Activated CD8-positive, alpha-beta T cell treated with anti-CD3 and anti-CD28 coated beads, Interleukin-2, amount 10 ng/mL, durations not matched to agents 7 days and 5 days (primary cell): ENCODE data around the gene TRIP10. TPM values are rescaled to one million over a fixed set of nuclear protein-coding genes. Genes with fewer than 3 reads are reported as not detected.

ENCODE experiments used
- ATAC-seq: fragments of 150-1000 bp; cut with Tn5 transposase; one replicate; pipeline ENCODE4 v1.10.0; 2021; ENCODE audit warnings: moderate library complexity
- CTCF ChIA-PET: fragments of 350-600 bp; sonication (Branson Sonifier 250); formaldehyde crosslinking; loops from one replicate; lab custom pipeline; 2021; ENCODE audit warnings: antibody characterized with exemption; lab: Charles Lee
- POLR2A ChIA-PET: fragments of 350-600 bp; sonication (Branson Sonifier 250); formaldehyde crosslinking; loops from one replicate; lab custom pipeline; 2021; ENCODE audit warnings: antibody characterized with exemption; lab: Charles Lee
- DNase-seq: peaks from one replicate; pipeline ENCODE4 v3.0.0-alpha.2; 2020
- H3K27ac Mint-ChIP-seq: one replicate; pipeline ENCODE4 v1.8.0; 2021; ENCODE audit warnings: mild to moderate bottlenecking, mixed read lengths
- H3K27me3 Mint-ChIP-seq: one replicate; pipeline ENCODE4 v1.8.0; 2021; ENCODE audit warnings: low read depth, mixed read lengths
- H3K36me3 Mint-ChIP-seq: one replicate; pipeline ENCODE4 v1.8.0; 2021; ENCODE audit warnings: low read depth, mixed read lengths
- H3K4me1 Mint-ChIP-seq: one replicate; pipeline ENCODE4 v1.8.0; 2021; ENCODE audit warnings: low read depth, mixed read lengths
- H3K4me3 Mint-ChIP-seq: one replicate; pipeline ENCODE4 v1.8.0; 2021; ENCODE audit warnings: mild to moderate bottlenecking, mixed read lengths
- H3K9me3 Mint-ChIP-seq: one replicate; pipeline ENCODE4 v1.8.0; 2022; ENCODE audit warnings: mixed read lengths; ENCODE audit not compliant: insufficient read depth
- total RNA-seq, 2 experiments: library from RNA; stranded (reverse); gene quantifications; one replicate each; pipeline ENCODE4 v1.2.3, GENCODE V29; 2021

The TRIP10 gene
- total RNA-seq, 2 experiments from 2014 or later = 13.9 to 15.2 TPM

- POLR2A ChIA-PET = no interaction called here
- Mint-ChIP-seq H3K27ac (no peak within 1 kb of the TSS), H3K4me3 (no peak within 1 kb of the TSS), H3K4me1 (peaks cover 55% of the 10 kb centered on the region), H3K9me3 (no peaks in the 10 kb centered on the region), H3K27me3 (peaks cover 7% of the 10 kb centered on the region), H3K36me3 (no peaks in the 10 kb centered on the region)
- DNase-seq = no peak
- CTCF ChIA-PET = interaction anchor here (1.0 to 1.7 kb wide), 2 partner anchors 17 to 89 kb away, joined by 3 to 7 read pairs; partner anchors contain the start of gene GPR108
- ATAC-seq = no peak
Observed at GRCh38 chr19:6720369-6721137, 18.9 kb upstream of the TRIP10 start, which contains the start of gene C3. Gene C3, minus strand, starts transcription at chr19:6720650. Its CDS starts 61 bp downstream, at chr19:6720589.

DNA sequence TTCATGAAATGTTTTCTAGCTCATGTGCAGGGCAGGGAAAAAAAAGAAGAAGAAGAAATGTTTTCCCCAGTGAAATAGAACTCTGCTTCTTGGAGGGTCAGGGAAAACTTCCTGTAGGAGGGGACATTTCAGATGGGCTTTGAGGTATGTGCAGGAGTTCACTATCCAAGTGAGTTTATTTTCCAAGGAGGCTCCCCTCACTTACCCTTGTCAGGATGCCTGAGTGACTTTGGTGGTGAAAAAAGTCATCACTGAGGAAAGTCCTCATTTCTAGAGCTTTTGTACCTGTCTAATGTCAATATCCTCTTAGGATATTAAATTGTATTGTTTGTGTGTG, 18.4 kb upstream of the TRIP10 start:
- CTCF ChIA-PET = interaction anchor here (1.0 to 1.7 kb wide), 2 partner anchors 16 to 90 kb away, joined by 3 to 7 read pairs; partner anchors contain the start of gene GPR108
- no peak overlapping the region for H3K27ac Mint-ChIP-seq
- no peak for DNase-seq

DNA sequence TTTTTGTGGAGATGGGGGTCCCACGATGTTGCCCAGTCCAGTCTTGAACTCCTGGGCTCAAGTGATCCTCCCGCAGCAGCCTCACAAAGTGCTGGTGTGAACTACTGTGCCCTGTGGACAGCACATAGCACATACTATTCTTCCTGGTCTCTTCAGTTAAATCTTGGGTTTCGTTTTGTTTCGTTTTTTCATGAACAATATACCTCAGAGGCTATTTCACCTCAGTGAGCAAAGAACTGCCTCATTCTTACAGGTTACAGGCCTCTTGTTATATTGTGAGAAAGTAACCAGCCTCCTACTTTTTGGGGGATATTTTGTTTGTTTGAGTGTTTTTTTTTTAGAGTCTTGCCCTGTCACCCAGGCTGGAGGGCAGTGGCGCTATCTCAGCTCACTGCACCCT, 17.7 kb upstream of the TRIP10 start:
- CTCF ChIA-PET = interaction anchor here (1.7 kb wide), 1 partner anchor 16 kb away, joined by 7 read pairs; the partner anchor contains the start of gene GPR108
- H3K4me3 Mint-ChIP-seq = no peak overlapping the region

More for the DNA sequence above, 18.4 kb upstream of the TRIP10 start:
- H3K4me1 Mint-ChIP-seq = peaks cover 56% of the 10 kb centered on the region
- no peaks in the 10 kb centered on the region for H3K9me3 Mint-ChIP-seq
- POLR2A ChIA-PET = no interaction called here
- peaks cover 7% of the 10 kb centered on the region for H3K27me3 Mint-ChIP-seq
- ATAC-seq = no peak
- no peaks in the 10 kb centered on the region for H3K36me3 Mint-ChIP-seq
- H3K4me3 Mint-ChIP-seq = no peak overlapping the region

DNA sequence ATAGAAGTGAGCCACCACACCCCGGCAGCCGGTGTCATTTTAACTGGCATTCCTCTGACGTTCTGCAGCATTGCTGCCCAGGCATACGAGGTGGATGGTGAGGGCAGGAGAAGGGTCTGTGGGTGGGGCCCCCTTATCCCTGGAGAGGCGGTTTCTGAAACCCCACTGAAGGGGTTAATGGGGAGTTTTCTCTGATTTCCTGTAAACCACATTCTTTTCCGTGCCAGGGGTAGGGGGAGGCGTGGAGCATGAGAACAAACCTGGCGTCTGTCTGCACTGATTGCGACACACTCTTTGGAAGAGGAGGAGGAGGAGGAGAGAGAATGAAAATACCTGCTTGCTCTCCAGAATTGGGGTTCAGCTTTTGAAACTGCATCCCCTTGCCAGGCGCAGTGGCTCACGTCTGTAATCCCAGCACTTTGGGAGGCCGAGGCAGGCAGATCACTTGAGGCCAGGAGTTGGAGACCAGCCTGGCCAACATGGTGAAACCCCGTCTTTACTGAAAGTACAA, 16.3 kb upstream of the TRIP10 start:
- Mint-ChIP-seq H3K27me3 (no peaks in the 10 kb centered on the region), H3K4me1 (peaks cover 53% of the 10 kb centered on the region), H3K4me3 (no peak overlapping the region), H3K9me3 (no peaks in the 10 kb centered on the region), H3K27ac (no peak overlapping the region), H3K36me3 (no peaks in the 10 kb centered on the region)
- ChIA-PET POLR2A (no interaction called here), CTCF (interaction anchor here (1.1 to 2.2 kb wide), 2 partner anchors 91 to 140 kb away, joined by 3 to 10 read pairs; no protein-coding TSS in a partner anchor)
- ATAC-seq = no peak
- no peak for DNase-seq

More for the DNA sequence above, 17.7 kb upstream of the TRIP10 start:
- Mint-ChIP-seq H3K27ac (no peak overlapping the region), H3K36me3 (no peaks in the 10 kb centered on the region), H3K9me3 (no peaks in the 10 kb centered on the region), H3K4me1 (peaks cover 56% of the 10 kb centered on the region), H3K27me3 (peaks cover 3% of the 10 kb centered on the region)
- DNase-seq (no peak), ATAC-seq (no peak)
- POLR2A ChIA-PET = no interaction called here

DNA sequence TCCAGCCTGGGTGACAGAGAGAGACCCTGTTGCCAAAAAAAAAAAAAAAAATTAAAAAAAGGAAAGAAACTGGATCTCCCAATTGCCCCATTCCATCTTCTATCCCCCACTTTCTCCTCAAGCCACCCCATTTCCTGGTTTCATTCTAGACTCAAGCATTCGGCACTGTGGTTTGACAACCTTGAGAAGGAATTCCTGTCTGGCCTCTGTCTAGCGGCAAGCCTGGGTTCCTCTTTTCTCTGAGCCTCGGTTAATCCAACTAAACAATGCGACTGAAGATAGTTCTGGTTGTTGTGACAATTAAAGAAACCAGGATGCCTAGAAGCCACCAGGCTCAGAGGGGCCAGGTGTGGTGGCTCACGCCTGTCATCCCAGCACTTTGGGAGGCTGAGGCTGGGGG, 15.7 kb upstream of the TRIP10 start:
- Mint-ChIP-seq H3K27ac (no peak overlapping the region), H3K9me3 (no peaks in the 10 kb centered on the region), H3K27me3 (no peaks in the 10 kb centered on the region), H3K36me3 (no peaks in the 10 kb centered on the region), H3K4me1 (peaks cover 55% of the 10 kb centered on the region), H3K4me3 (no peak overlapping the region)
- ATAC-seq (no peak), DNase-seq (no peak)
- POLR2A ChIA-PET = no interaction called here
- CTCF ChIA-PET = interaction anchor here (2.2 kb wide), 1 partner anchor 140 kb away, joined by 10 read pairs; no protein-coding TSS in a partner anchor

GRCh38 chr19:6724631-6725492, 14.6 kb upstream of the TRIP10 start:
- no peak overlapping the region for H3K27ac Mint-ChIP-seq
- H3K4me3 Mint-ChIP-seq = no peak overlapping the region
- H3K27me3 Mint-ChIP-seq = no peaks in the 10 kb centered on the region
- no peaks in the 10 kb centered on the region for H3K9me3 Mint-ChIP-seq
- CTCF ChIA-PET = interaction anchor here (1.4 to 2.2 kb wide), 2 partner anchors 9 to 139 kb away, joined by 3 to 10 read pairs; no protein-coding TSS in a partner anchor
- POLR2A ChIA-PET = interaction anchor here (0.6 kb wide), 1 partner anchor 766 kb away, joined by 3 read pairs; no protein-coding TSS in a partner anchor
- H3K36me3 Mint-ChIP-seq = peaks cover 4% of the 10 kb centered on the region
- DNase-seq (no peak), ATAC-seq (no peak)
- H3K4me1 Mint-ChIP-seq = peaks cover 45% of the 10 kb centered on the region

- no peak overlapping the region for H3K4me3 Mint-ChIP-seq
Observed at GRCh38 chr19:6725513-6726231, 13.8 kb upstream of the TRIP10 start.

DNA sequence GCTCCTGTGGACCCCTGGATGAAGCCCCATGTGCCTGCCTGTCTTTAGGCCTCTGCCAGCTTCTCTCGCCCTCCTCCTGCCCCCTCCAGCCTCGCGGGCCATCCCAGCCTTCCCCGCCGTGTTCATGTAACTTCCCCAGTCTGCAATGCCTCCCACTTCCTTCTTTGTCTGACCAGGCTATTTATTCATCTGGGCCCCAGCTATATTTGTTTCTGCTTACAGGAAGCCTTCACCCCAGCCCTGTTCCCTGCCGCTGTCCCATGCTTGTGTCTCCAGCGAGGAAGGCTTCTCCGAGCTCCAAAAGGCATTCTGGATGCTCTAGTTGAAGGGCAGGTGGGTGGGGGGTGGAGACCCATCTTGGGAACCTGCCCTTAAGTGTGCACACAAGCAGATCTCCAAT, 11.1 kb upstream of the TRIP10 start:
- Mint-ChIP-seq H3K27ac (peak overlapping the region; percentile 70), H3K4me3 (no peak overlapping the region), H3K36me3 (peaks cover 20% of the 10 kb centered on the region), H3K9me3 (no peaks in the 10 kb centered on the region), H3K27me3 (no peaks in the 10 kb centered on the region), H3K4me1 (peaks cover 26% of the 10 kb centered on the region)
- no peak for DNase-seq
- ATAC-seq = no peak
- POLR2A ChIA-PET = no interaction called here
- CTCF ChIA-PET = interaction anchor here (0.9 to 1.0 kb wide), 2 partner anchors 8 to 95 kb away, joined by 3 to 4 read pairs; no protein-coding TSS in a partner anchor

More at GRCh38 chr19:6725513-6726231, 13.8 kb upstream of the TRIP10 start:
- no peak for DNase-seq
- ATAC-seq = no peak
- ChIA-PET CTCF (interaction anchor here (1.4 to 2.2 kb wide), 2 partner anchors 8 to 138 kb away, joined by 3 to 10 read pairs; no protein-coding TSS in a partner anchor), POLR2A (interaction anchor here (0.6 kb wide), 1 partner anchor 765 kb away, joined by 3 read pairs; no protein-coding TSS in a partner anchor)
- Mint-ChIP-seq H3K4me1 (peaks cover 39% of the 10 kb centered on the region), H3K9me3 (no peaks in the 10 kb centered on the region), H3K27me3 (no peaks in the 10 kb centered on the region), H3K27ac (no peak overlapping the region), H3K36me3 (peaks cover 8% of the 10 kb centered on the region)

- no peak overlapping the region for H3K27ac Mint-ChIP-seq
Observed at GRCh38 chr19:6729573-6730152, 9.8 kb upstream of the TRIP10 start.

DNA sequence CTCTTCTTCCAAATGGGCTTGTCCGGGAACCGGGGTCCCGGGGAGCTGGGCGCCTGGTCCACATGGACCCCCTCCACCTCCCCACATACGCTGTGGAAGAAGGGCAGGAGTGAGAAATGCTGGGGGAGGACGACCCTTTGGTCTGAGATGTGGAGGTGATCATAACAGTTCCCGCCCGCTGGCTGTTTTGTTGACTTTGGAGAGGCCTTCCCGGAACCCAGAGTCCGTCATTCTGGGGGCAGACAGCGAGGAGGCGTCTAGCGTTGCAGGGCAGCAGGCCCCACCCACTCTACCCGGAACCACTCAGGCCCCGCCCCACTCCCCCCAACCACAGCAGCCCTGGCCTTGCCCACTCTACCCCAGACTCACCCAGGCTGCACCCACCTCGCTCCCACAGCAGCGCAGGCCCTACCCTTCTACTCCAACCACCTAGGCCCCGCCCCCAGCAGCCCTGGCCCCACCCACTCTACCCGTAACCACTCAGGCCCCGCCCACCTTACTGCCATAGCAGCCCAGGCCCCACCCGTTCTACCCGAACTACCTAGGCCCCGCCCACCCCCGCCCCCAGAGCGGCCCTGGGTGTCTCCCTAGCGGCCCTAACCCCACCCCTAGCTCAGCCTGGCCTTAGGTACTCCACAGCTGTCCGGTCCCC, 9.2 kb upstream of the TRIP10 start:
- peak; percentile 38 for ATAC-seq
- no peak overlapping the region for H3K27ac Mint-ChIP-seq
- no peak overlapping the region for H3K4me3 Mint-ChIP-seq

More at GRCh38 chr19:6729573-6730152, 9.8 kb upstream of the TRIP10 start:
- ChIA-PET POLR2A (no interaction called here), CTCF (no interaction called here)
- H3K9me3 Mint-ChIP-seq = no peaks in the 10 kb centered on the region
- no peak for ATAC-seq
- H3K4me3 Mint-ChIP-seq = no peak overlapping the region
- peaks cover 22% of the 10 kb centered on the region for H3K4me1 Mint-ChIP-seq
- peaks cover 27% of the 10 kb centered on the region for H3K36me3 Mint-ChIP-seq
- no peak for DNase-seq
- no peaks in the 10 kb centered on the region for H3K27me3 Mint-ChIP-seq

More for the DNA sequence above, 9.2 kb upstream of the TRIP10 start:
- H3K9me3 Mint-ChIP-seq = no peaks in the 10 kb centered on the region
- peak; percentile 58 for DNase-seq
- no peaks in the 10 kb centered on the region for H3K27me3 Mint-ChIP-seq
- CTCF ChIA-PET = no interaction called here
- peaks cover 29% of the 10 kb centered on the region for H3K36me3 Mint-ChIP-seq
- POLR2A ChIA-PET = no interaction called here
- peaks cover 18% of the 10 kb centered on the region for H3K4me1 Mint-ChIP-seq
